MM.1S (cell line): ENCODE results near the gene TIAL1.

Experiments
- DNase-seq: peaks from one replicate; pipeline ENCODE4 v3.0.0-alpha.2; 2015
- H2AFZ ChIP-seq: fragments of 300-600 bp; sonication (generic); 2 replicates; pipeline ENCODE4 v1.6.0; 2016; ENCODE audit warnings: antibody characterized with exemption, low read length
- H3F3A ChIP-seq: fragments of 300-600 bp; sonication (generic); 2 replicates; pipeline ENCODE4 v1.6.1; 2016; ENCODE audit warnings: mild to moderate bottlenecking, antibody characterized with exemption, low read length, moderate library complexity, mixed read lengths; ENCODE audit not compliant: insufficient read depth
- H3K27ac ChIP-seq: fragments of 300-600 bp; sonication (generic); 2 replicates; pipeline ENCODE4 v1.5.1; 2016; ENCODE audit warnings: mild to moderate bottlenecking, low read length
- H3K27me3 ChIP-seq: fragments of 300-600 bp; sonication (generic); replicated peaks from 2 replicates; pipeline ENCODE4 v1.6.0; 2016; ENCODE audit warnings: low read length; ENCODE audit not compliant: insufficient read depth
- H3K36me3 ChIP-seq: fragments of 300-600 bp; sonication (generic); replicated peaks from 2 replicates; pipeline ENCODE4 v1.6.1; 2016; ENCODE audit warnings: mild to moderate bottlenecking, low read length, mixed read lengths; ENCODE audit not compliant: insufficient read depth
- H3K4me1 ChIP-seq: fragments of 300-600 bp; sonication (generic); 2 replicates; pipeline ENCODE4 v1.6.1; 2016; ENCODE audit warnings: low read length, mixed read lengths
- H3K4me2 ChIP-seq: fragments of 300-600 bp; sonication (generic); 2 replicates; pipeline ENCODE4 v1.6.0; 2016; ENCODE audit warnings: low read depth, low read length
- H3K4me3 ChIP-seq: fragments of 300-600 bp; sonication (generic); 2 replicates; pipeline ENCODE4 v1.5.1; 2016; ENCODE audit warnings: low read length, mixed read lengths
- H3K79me2 ChIP-seq: fragments of 300-600 bp; sonication (generic); 2 replicates; pipeline ENCODE4 v1.6.1; 2016; ENCODE audit warnings: mixed run types, low read length, mixed read lengths
- H3K9ac ChIP-seq: fragments of 300-600 bp; sonication (generic); 2 replicates; pipeline ENCODE4 v1.6.1; 2016; ENCODE audit warnings: low read length, mixed read lengths
- H3K9me2 ChIP-seq: fragments of 300-600 bp; sonication (generic); replicated peaks from 2 replicates; pipeline ENCODE4 v1.6.1; 2016; ENCODE audit warnings: mild to moderate bottlenecking, low read length, mixed read lengths; ENCODE audit not compliant: insufficient read depth
- H3K9me3 ChIP-seq: fragments of 300-600 bp; sonication (generic); replicated peaks from 2 replicates; pipeline ENCODE4 v1.6.1; 2016; ENCODE audit warnings: mild to moderate bottlenecking, low read length, mixed read lengths; ENCODE audit not compliant: insufficient read depth
- H4K20me1 ChIP-seq: fragments of 300-600 bp; sonication (generic); 2 replicates; pipeline ENCODE4 v1.6.1; 2016; ENCODE audit warnings: mild to moderate bottlenecking, low read length, moderate library complexity, mixed read lengths; ENCODE audit not compliant: insufficient read depth
- CTCF ChIP-seq: fragments of 300-600 bp; sonication (generic); IDR thresholded peaks from 2 replicates; pipeline ENCODE4 v1.5.1; 2016; ENCODE audit warnings: antibody characterized with exemption, low read length, mixed read lengths
- EZH2 ChIP-seq: fragments of 300-600 bp; sonication (generic); optimal IDR thresholded peaks from 2 replicates; pipeline ENCODE3; 2017; ENCODE audit warnings: low read depth, mild to moderate bottlenecking, antibody characterized with exemption, low read length, mixed read lengths
- EZH2phosphoT487 ChIP-seq: fragments of 300-600 bp; sonication (generic); IDR thresholded peaks from 2 replicates; pipeline ENCODE4 v1.6.1; 2018; ENCODE audit warnings: antibody characterized with exemption, low read length

Gene TIAL1

GRCh38 chr10:119543814-119544642, 52.7 kb downstream of the TIAL1 start:
- Histone ChIP-seq H3K9ac (no peak overlapping the region), H3K79me2 (peaks cover 8% of the 10 kb centered on the region; the same call in 1 of the 2 replicates), H3K9me3 (no peaks in the 10 kb centered on the region), H3K27me3 (no peaks in the 10 kb centered on the region), H3K4me3 (peak overlapping the region; percentile 86; the same call in 1 of the 2 replicates), H3K4me1 (no peaks in the 10 kb centered on the region), H3F3A (no peaks in the 10 kb centered on the region), H3K27ac (no peak overlapping the region), H3K9me2 (no peaks in the 10 kb centered on the region), H3K4me2 (peak overlapping the region; percentile 94), H4K20me1 (no peaks in the 10 kb centered on the region), H3K36me3 (no peaks in the 10 kb centered on the region), H2AFZ (no peak overlapping the region)
- TF ChIP-seq CTCF: no peak
- no peak for TF ChIP-seq EZH2phosphoT487
- no peak for TF ChIP-seq EZH2
- no peak for DNase-seq

- peak overlapping the region; percentile 94 for H3K4me2 ChIP-seq
- H3K27ac ChIP-seq: peak overlapping the region; percentile 52; the same call in 1 of the 2 replicates
- H3K9ac ChIP-seq: peak overlapping the region; percentile 74
- TF ChIP-seq EZH2phosphoT487: no peak
- peak; percentile 70 for TF ChIP-seq CTCF
- no peaks in the 10 kb centered on the region for H3K27me3 ChIP-seq
- DNase-seq: peak; percentile 67
- no peaks in the 10 kb centered on the region for H4K20me1 ChIP-seq
- no peaks in the 10 kb centered on the region for H3K4me1 ChIP-seq
- no peaks in the 10 kb centered on the region for H3K36me3 ChIP-seq
- peak overlapping the region; percentile 86 for H3K4me3 ChIP-seq
- peak overlapping the region; percentile 95 for H2AFZ ChIP-seq
- no peaks in the 10 kb centered on the region for H3K9me2 ChIP-seq
- H3F3A ChIP-seq: no peaks in the 10 kb centered on the region
- no peaks in the 10 kb centered on the region for H3K9me3 ChIP-seq
- peaks cover 8% of the 10 kb centered on the region; the same call in 1 of the 2 replicates for H3K79me2 ChIP-seq
These were observed 53.6 kb downstream of the TIAL1 start for GRCh38 chr10:119542988-119543813.

- Histone ChIP-seq H3K27ac (peak within 1 kb of the TSS; percentile 52; the same call in 1 of the 2 replicates), H4K20me1 (no peaks in the 10 kb centered on the region), H3K4me2 (peak within 1 kb of the TSS; percentile 94), H3K4me1 (no peaks in the 10 kb centered on the region), H3K9me3 (no peaks in the 10 kb centered on the region), H2AFZ (peak within 1 kb of the TSS; percentile 95), H3K4me3 (peak within 1 kb of the TSS; percentile 86), H3F3A (no peaks in the 10 kb centered on the region), H3K79me2 (peaks cover 8% of the 10 kb centered on the region; the same call in 1 of the 2 replicates), H3K9me2 (no peaks in the 10 kb centered on the region), H3K27me3 (no peaks in the 10 kb centered on the region), H3K9ac (peak within 1 kb of the TSS; percentile 74), H3K36me3 (no peaks in the 10 kb centered on the region)
- peak; percentile 86 for DNase-seq
- TF ChIP-seq EZH2phosphoT487 (no peak), CTCF (no peak), EZH2 (no peak)
These were observed 54.3 kb downstream of the TIAL1 start, which contains the start of gene RGS10 for GRCh38 chr10:119542357-119542987. TSS of gene RGS10 (minus strand) at chr10:119542719. CDS start at chr10:119542638, 81 bp downstream.
